Heart right ventricle (tissue), 16 donors: ENCODE measurements around the gene LCN1. TPM values are rescaled to one million over a fixed set of nuclear protein-coding genes. Genes with fewer than 3 reads are reported as not detected.

ENCODE experiments used
- ATAC-seq, 8 donors: fragments of 200-7000 bp; cut with Tn5 transposase; one replicate each; pipeline ENCODE4 v1.9.1; 2020; ENCODE audit warnings: mild to moderate bottlenecking in 8 of 8, moderate library complexity in 8 of 8, moderate number of reproducible peaks in 1 of 8
- DNase-seq, 2 donors: peaks; one replicate each; pipeline ENCODE4 v3.0.0-alpha.2; 2020
- H3K27ac ChIP-seq, 10 donors: fragments of 200-600 bp; sonication (generic) in 2 of 10; one replicate each; pipeline versions ENCODE4 v1.5.0 to v1.8.0; 2020 to 2022; ENCODE audit warnings: mild to moderate bottlenecking in 3 of 10
- H3K27me3 ChIP-seq, 7 donors: fragments of 200-600 bp; one replicate each; pipeline ENCODE4 v1.8.0; 2021 to 2022; ENCODE audit warnings: mild to moderate bottlenecking in 2 of 7
- H3K36me3 ChIP-seq, 9 donors: fragments of 200-600 bp; sonication (generic) in 1 of 9; one replicate each; pipeline versions ENCODE4 v1.5.0 to v1.8.0; 2020 to 2022; ENCODE audit warnings: mild to moderate bottlenecking in 2 of 9
- H3K4me1 ChIP-seq, 9 donors: fragments of 200-600 bp; sonication (generic) in 1 of 9; one replicate each; pipeline versions ENCODE4 v1.5.0 to v1.8.0; 2020 to 2022; ENCODE audit warnings: mild to moderate bottlenecking in 4 of 9
- H3K4me3 ChIP-seq, 10 donors: fragments of 200-600 bp; sonication (generic) in 2 of 10; one replicate each; pipeline versions ENCODE4 v1.5.0 to v1.8.0; 2020 to 2022; ENCODE audit warnings: mild to moderate bottlenecking in 7 of 10, moderate library complexity in 2 of 10
- H3K9me3 ChIP-seq, 11 donors: fragments of 200-600 bp in 10 of 11; sonication (generic) in 2 of 11; one replicate each; pipeline versions ENCODE4 v1.5.0 to v1.8.0; 2013 to 2022; ENCODE audit warnings: mild to moderate bottlenecking in 2 of 11, control low read depth in 1 of 11, moderate library complexity in 1 of 11
- WGBS, 2 donors: extraction: QIAGEN DNeasy Blood & Tissue Kit; methylation state at CpG; one replicate each; pipeline ENCODE4 v1.1.7; 2013; ENCODE audit warnings: inconsistent platforms in 1 of 2; 5-methylcytosine and 5-hydroxymethylcytosine counted together
- intact Hi-C, 10 donors: fragments of 100-400 bp; cut with DNase I; formaldehyde crosslinking; loops; one replicate each; pipeline versions ENCODE4 v1.11.1 to v1.14.2; 2022
- polyA plus RNA-seq, 2 donors: library from polyadenylated mRNA; stranded (reverse); fragments of 200-250 nt; gene quantifications; one replicate each; pipeline ENCODE4 v1.2.3, GENCODE V29; 2013
- total RNA-seq, 10 donors: library from RNA; stranded (reverse); fragmentation: NEBNext Ultra II Directional in 3 of 10; extraction: Animal tissue kit (Norgen Biotek cat#: 25700) in 3 of 10; gene quantifications; one replicate each; pipeline versions ENCODE4 v1.2.1 to v1.2.4, GENCODE V29; 2021 to 2023
- TF ChIP-seq, protein P1 (sequence below), 9 donors: fragments of 200-600 bp; sonication (generic) in 2 of 9; IDR thresholded peaks; one replicate each; pipeline versions ENCODE4 v1.5.0 to v1.8.0; 2021 to 2022; ENCODE audit warnings: antibody characterized with exemption in 9 of 9, mild to moderate bottlenecking in 5 of 9, moderate library complexity in 1 of 9
- donor health status: Arrhythmogenic right ventricular cardiomyopathy.
- donor health status: ischemic (EF 13 %, LVEDD 7.1; RV severe dilation, severe dysfunction).
- donor health status: healthy with polysubstance abuse.
- donor health status: DM: no; HTN: yes; CAD: no.
- donor health status: DM: no; HTN: no; CAD: no.
- donor health status: ischemic (EF 25% LVEDD 6.9; RV normal size, moderate dysfunction).
- donor health status: ischemic (EF 25% LVEDD 5.7; RV mildly dilated, moderate dysfunction).
- donor health status: healthy.
- donor health status: DM: yes; HTN: yes; CAD: no.
- donor health status: Ischemic cardiomyopathy.
- donor health status: ischemic (EF 35%, LVEDD 5.7; RV mildly dilated, moderate dysfunction).
- donor health status: nonischemic (EF 11% LVEDD 7.7; RV severe dilation, severe dysfunction).
- donor health status: DM: yes; HTN: yes; CAD: no.
- donor health status: PGD.
- donor health status: ischemic (EF 29% LVEDD 5.4; RV normal size, mild dysfunction).
- donor health status: nonischemic (EF 23%, LVEDD 6.1; RV moderate dilation, normal function).

LCN1 gene
- total and polyA plus RNA-seq, 12 donors, result 0.13 to 0.76 (median 0.32) TPM; not detected in 9

DNA sequence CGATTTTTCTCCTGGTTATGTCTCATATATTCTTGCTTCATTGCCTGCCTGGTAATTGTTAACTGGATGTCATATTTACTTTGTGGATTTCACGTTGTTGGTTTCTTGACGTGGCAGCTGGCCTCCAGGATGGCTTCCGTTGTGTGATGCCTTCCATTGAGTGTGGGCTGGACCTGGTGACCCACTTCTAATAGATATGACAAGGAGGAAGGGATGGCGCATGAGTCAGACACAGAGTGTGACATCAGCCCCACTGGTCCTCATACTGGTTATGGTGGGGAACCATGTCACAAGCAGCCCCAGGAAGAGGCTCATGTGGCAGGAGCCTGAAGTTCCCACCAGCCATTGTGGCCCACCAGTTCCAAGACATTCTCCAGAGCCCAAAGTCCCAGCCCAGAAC, 34.0 kb downstream of the LCN1 start:
- intact Hi-C loops, result no loop called here

DNA sequence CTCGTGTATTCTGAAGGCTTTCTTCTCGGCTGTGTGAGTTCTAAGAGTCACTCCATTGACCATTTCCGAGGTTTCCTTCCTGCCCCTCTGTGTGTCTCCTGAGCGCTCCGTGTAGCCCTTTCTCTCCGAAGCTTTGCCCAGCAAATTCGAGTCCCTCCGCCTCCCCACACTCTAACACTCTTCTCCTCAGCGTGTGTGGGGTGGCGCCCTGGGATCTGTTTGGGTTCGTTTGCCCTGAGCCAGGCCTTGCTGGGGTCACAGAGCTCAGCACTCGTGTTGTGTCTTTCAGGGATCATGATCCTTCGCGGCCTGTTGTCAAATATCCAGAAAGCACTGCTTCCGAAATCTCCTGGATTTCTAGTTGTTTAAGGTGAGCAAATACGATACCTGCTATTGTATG, 34.7 kb downstream of the LCN1 start:
- WGBS, 2 donors, result 75 to 76% methylated on average over 16 of the region's 16 CpGs
- Histone ChIP-seq H3K4me3 (no peak overlapping the region), H3K27me3 (peaks cover 0 to 8% (median 0%) of the 10 kb centered on the region in 7 donors), H3K36me3 (no peaks in the 10 kb centered on the region), H3K9me3 (peaks cover 0 to 10% (median 0%) of the 10 kb centered on the region in 11 donors), H3K27ac (no peak overlapping the region), H3K4me1 (no peaks in the 10 kb centered on the region)
- ATAC-seq, result no peak
- DNase-seq, result no peak
- TF ChIP-seq, protein P1, sequence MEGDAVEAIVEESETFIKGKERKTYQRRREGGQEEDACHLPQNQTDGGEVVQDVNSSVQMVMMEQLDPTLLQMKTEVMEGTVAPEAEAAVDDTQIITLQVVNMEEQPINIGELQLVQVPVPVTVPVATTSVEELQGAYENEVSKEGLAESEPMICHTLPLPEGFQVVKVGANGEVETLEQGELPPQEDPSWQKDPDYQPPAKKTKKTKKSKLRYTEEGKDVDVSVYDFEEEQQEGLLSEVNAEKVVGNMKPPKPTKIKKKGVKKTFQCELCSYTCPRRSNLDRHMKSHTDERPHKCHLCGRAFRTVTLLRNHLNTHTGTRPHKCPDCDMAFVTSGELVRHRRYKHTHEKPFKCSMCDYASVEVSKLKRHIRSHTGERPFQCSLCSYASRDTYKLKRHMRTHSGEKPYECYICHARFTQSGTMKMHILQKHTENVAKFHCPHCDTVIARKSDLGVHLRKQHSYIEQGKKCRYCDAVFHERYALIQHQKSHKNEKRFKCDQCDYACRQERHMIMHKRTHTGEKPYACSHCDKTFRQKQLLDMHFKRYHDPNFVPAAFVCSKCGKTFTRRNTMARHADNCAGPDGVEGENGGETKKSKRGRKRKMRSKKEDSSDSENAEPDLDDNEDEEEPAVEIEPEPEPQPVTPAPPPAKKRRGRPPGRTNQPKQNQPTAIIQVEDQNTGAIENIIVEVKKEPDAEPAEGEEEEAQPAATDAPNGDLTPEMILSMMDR (IDR thresholded peaks at IDR 0.05), result no peak
- intact Hi-C loops, result no loop called here

More for the DNA sequence above, 34.0 kb downstream of the LCN1 start:
- Histone ChIP-seq H3K4me1 (no peaks in the 10 kb centered on the region), H3K4me3 (no peak overlapping the region), H3K36me3 (no peaks in the 10 kb centered on the region), H3K27me3 (peaks cover 0 to 8% (median 0%) of the 10 kb centered on the region in 7 donors), H3K9me3 (peaks cover 0 to 10% (median 0%) of the 10 kb centered on the region in 11 donors), H3K27ac (no peak overlapping the region)
- TF ChIP-seq, protein P1 (IDR thresholded peaks at IDR 0.05), result no peak
- 89 to 90% methylated on average over 5 of the region's 5 CpGs for WGBS, 2 donors
- no peak for ATAC-seq
- no peak for DNase-seq

DNA sequence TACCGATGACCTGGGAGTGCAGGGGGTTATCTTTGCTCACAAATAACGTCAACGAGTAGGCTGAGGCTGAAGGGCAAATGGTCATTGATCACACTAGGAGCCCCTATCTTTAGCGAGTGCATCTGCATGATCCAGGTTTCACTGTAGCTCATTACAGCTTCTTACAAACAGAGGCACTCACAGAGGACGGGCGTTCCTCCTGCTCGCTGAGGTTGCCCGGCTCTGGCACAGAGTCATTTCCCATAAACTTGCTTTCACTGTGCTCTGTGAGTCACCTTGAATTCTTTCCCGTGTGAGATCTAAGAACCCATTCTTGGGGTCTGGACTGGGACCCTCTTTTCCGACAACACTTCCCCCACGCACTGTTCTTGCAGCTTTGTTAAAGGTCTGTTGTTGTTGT, 38.4 kb downstream of the LCN1 start:
- ATAC-seq (no peak), DNase-seq (no peak)
- peaks cover 0 to 10% (median 0%) of the 10 kb centered on the region in 11 donors for H3K9me3 ChIP-seq
- WGBS, 2 donors, result 29 to 32% methylated on average over 11 of the region's 11 CpGs
- H3K36me3 ChIP-seq, result no peaks in the 10 kb centered on the region
- H3K27me3 ChIP-seq, result peaks cover 0 to 16% (median 6%) of the 10 kb centered on the region in 7 donors
- no peak overlapping the region for H3K4me3 ChIP-seq
- no peaks in the 10 kb centered on the region for H3K4me1 ChIP-seq
- TF ChIP-seq, protein P1 (IDR thresholded peaks at IDR 0.05), result no peak
- intact Hi-C loops, result no loop called here
- H3K27ac ChIP-seq, result no peak overlapping the region

DNA sequence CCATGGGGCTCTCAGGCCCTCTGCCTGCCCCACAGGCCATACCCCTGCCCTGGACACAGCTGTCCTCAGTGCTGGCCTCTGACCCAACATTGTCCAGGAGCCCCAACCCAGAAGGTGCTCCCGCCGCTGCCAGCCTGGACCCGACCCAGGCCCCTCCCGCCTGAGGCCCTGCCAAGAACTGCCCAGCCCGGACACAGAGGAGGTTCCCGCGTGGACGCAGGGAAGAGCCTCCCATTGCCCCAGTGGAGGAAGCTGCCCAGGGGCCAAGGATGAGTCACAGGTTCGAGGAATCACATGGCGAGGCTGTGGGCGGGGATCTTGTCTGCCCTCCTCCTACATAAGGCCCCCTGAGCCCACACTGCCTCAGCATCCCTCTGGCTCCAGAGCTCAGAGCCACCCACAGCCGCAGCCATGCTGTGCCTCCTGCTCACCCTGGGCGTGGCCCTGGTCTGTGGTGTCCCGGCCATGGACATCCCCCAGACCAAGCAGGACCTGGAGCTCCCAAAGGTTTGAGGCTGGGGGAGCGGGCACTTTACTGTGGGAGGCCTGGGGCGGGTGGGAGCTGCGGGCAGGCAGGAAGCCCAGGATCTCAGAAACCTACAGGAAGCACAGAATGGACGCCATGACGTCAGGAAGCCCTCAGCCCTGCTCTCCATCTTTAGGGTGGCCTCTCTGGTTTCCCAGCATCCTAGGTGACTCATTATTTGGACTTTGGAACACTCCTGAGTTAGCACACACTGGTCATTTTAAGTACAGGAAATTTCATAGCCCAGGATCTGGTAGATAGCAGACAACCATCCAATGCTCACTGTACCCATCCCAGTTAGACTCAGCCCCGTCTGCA, 40.4 kb downstream of the LCN1 start, which contains the start of gene PAEP:
TSS of gene PAEP (plus strand) at position 366 of the 844 bp plus-strand sequence.
- WGBS, 2 donors, result 88% methylated on average over 20 of the region's 20 CpGs
- H3K4me1 ChIP-seq, result no peaks in the 10 kb centered on the region
- no peak for ATAC-seq
- intact Hi-C loops, result no loop called here
- no peaks in the 10 kb centered on the region for H3K36me3 ChIP-seq
- no peak within 1 kb of the TSS for H3K27ac ChIP-seq
- peaks cover 0 to 37% (median 21%) of the 10 kb centered on the region in 7 donors for H3K27me3 ChIP-seq
- no peak within 1 kb of the TSS for H3K4me3 ChIP-seq
- DNase-seq, result no peak
- TF ChIP-seq, protein P1 (IDR thresholded peaks at IDR 0.05), result no peak
- H3K9me3 ChIP-seq, result no peaks in the 10 kb centered on the region
